HT1080 (cell line): ENCODE results near the gene METTL6. TPM values are rescaled to one million over a fixed set of nuclear protein-coding genes. Genes with fewer than 3 reads are reported as not detected.
"Not testable (repeated sequence)": the region's sequence is repeated elsewhere in the genome, so short reads cannot be mapped to it uniquely, and the experiment has no call there.

Experiments
- DNase-seq: peaks from one replicate; pipeline ENCODE4 v3.0.0-alpha.2; 2015; ENCODE audit warnings: low read depth
- polyA plus RNA-seq, 2 experiments: library from polyadenylated mRNA; depleted of rRNA; stranded (reverse); fragments of >200 nt; gene quantifications; 2 replicates each; pipeline ENCODE4 v1.2.3, GENCODE V29; 2015
- total RNA-seq: library from RNA; depleted of rRNA; stranded (reverse); fragments of >200 nt; shearing (Covaris generic); gene quantifications from 2 replicates; pipeline ENCODE4 v1.2.3, GENCODE V29; 2014; rRNA removed

Gene METTL6, protein sequence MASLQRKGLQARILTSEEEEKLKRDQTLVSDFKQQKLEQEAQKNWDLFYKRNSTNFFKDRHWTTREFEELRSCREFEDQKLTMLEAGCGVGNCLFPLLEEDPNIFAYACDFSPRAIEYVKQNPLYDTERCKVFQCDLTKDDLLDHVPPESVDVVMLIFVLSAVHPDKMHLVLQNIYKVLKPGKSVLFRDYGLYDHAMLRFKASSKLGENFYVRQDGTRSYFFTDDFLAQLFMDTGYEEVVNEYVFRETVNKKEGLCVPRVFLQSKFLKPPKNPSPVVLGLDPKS
- total RNA-seq = 25.3 and 29.2 TPM in 2 replicates
- polyA plus RNA-seq (2015; cell fraction: cytosol; rRNA removed) = 24.6 and 25.6 TPM in 2 replicates
- polyA plus RNA-seq (2015; cell fraction: nucleus; rRNA removed) = 19.0 and 19.7 TPM in 2 replicates

DNA sequence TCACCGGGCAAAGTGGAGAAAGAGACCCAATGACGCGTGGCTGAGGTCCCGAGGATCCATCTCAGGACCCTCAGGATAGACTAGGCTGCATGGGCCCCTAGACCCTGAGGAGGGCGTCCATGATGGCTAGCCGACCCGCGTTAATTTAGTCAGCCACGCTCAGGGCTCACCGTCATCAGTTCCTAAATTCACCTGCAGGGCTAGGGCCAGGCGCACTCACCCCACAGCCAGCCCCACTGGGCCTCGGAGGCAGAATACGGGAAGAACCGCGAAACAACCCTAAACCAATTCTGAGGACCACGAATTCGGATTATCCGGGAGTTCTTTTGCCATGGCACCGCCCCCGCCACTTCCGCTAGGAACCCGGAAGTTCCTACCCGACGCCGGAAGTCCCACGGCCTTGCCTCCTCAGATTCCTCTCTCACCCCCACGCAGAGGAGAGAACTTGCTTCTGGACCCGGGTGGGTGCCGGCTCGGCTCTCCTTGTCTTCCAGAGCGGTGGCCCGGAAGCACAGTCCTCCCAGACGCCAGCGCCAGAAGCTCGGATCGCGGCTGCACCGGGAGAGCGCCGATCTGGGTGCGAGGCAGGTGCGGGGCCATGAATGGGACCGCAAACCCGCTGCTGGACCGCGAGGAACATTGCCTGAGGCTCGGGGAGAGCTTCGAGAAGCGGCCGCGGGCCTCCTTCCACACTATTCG, at the start of gene METTL6, which contains the start of gene EAF1:
TSS of gene METTL6 (minus strand) at position 363 of the 699 bp plus-strand sequence. CDS start 1,033 bp downstream, outside the sequence.
TSS of gene EAF1 (plus strand) at position 417 of the 699 bp plus-strand sequence. CDS start at position 599, 182 bp downstream.
- DNase-seq = peak; percentile 76

DNA sequence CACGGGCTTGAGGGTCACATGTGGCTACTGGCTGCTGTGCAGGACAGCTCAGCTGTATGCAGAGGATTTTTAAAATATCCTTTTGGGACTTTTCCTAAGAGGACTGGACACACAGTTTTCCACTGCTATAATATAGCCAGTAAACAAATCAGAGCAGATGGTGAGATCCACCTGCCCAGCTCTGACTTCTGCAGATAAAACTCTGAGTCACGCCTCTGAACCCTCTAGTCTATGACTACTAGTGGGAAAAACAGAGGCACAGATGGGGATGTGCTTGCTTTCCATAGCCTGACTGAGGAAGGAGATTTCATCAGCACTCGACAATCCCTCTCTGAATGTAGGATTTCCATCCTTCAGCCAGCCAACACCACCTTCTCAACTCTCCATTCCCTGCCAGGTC, 49.0 kb upstream of the METTL6 start:
- peak; percentile 52 for DNase-seq

DNA sequence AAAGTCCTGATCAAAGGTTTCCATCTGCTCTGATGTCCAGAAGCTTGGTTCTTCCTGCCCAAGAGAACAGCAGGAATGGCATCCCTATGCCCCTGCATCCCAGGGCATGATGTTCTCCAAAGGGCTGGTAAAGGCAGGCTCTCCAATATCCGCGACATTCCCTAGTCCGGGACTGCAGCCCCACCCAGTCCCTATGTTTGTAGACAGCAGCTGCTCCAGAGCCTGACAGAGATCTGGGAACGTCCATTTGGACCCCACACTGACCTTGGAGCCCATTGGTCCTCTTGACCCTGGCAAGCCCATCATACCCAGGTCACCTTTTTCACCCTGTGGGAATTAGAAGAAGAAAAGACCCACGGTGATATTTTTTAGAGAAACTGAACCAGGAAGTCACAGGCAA, 47.8 kb upstream of the METTL6 start:
- DNase-seq = no peak

DNA sequence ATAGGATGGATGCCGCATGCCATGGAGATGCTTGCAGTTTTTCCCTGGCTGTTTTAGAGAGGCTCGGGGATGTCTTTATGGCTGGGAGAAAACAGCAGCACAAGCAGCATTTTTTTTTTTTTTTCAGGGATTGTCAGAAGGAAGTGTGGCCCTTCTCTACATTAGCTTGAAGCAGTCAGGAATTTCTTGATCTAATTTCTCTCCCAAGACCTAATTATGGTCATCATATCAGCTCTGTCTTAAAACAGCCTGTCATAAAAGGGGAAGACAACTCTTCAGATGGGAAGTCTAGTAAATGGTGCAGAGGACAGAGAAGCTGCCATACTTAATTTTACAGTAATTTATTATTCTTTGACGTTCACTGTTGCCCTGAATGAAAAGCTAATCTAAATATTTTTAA, 44.5 kb upstream of the METTL6 start:
- no peak for DNase-seq

DNA sequence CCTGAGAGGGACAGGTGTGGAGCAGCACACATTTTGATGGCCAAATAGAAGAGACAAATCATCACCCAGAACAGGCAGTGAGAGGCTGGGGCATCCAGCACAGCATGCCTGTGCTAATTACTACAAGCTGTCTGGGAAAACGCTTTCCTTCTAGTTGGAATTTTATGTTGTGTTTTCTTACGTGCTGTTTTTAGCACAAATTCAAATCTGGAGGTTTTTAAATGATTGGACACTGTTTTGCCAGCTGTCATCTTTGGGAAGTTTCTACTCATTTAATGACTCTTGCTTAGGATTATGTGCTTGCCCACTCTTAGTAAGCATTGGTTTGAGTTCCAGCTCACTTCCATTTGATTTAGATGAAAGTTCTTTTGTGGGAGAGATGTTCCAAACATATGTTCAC, 43.5 kb upstream of the METTL6 start:
- DNase-seq = no peak

DNA sequence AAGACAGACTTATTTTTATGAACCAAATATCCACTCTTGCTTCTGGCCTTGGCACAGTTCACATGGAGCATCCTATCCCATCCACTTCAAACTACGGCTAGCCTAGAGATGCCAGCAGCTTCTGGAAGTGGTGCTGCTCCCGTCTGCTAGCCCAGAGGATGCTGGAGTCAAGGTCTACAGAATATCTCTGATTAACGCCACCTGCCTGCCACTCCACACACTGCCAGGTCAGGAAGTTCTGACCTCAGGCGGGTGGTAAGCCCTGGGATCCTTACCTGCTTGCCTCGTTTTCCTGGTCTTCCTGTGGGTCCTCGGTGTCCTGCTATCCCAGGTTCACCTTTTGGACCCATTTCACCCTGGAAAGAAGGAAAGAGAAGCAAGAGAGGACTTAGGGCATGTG, 42.9 kb upstream of the METTL6 start:
- no peak for DNase-seq

DNA sequence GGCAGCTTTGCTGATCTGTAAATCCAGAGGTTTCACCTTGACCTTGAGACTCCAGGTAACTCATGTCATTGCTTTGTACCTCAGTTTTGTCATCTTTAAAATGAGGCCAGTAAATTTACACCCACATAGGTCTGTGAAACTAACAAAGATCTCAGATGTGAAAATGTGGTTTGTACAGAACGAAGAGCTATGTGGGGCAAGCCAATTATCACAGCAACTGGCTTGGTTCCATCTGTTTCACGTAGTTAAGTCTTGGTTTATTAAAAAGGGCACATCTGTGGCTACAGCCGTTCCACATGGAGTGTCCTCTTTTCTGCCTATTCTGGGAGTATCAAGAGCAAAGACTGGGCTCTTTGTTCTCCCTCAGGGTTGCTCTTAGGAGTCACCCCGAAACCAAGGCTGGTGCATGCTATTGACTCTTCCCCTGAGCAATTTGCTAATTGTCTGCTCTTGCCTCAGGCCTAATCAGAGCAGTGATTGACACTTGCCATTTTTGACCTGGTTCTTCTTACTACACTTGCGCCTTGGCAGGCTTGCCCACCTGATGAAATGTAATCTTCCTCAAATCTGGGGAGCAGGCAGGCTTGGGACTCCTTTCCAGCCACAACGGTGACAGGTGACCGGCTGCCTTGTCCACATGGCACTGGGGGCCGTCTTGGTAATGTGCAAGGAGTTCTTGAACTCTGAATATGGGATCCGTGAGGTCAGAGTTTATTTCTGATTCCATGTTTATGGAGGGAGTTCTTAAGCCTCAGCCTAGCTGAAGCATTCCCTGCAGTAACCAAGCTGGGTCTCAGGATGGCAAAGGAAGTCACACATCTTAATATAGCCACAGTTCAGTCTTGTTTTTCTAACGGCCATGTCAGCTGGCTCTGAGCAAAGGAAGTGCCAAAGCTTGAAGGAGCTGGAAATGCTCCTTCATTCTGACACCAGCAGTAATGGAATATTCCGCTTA, 40.2 kb upstream of the METTL6 start:
- DNase-seq = no peak

DNA sequence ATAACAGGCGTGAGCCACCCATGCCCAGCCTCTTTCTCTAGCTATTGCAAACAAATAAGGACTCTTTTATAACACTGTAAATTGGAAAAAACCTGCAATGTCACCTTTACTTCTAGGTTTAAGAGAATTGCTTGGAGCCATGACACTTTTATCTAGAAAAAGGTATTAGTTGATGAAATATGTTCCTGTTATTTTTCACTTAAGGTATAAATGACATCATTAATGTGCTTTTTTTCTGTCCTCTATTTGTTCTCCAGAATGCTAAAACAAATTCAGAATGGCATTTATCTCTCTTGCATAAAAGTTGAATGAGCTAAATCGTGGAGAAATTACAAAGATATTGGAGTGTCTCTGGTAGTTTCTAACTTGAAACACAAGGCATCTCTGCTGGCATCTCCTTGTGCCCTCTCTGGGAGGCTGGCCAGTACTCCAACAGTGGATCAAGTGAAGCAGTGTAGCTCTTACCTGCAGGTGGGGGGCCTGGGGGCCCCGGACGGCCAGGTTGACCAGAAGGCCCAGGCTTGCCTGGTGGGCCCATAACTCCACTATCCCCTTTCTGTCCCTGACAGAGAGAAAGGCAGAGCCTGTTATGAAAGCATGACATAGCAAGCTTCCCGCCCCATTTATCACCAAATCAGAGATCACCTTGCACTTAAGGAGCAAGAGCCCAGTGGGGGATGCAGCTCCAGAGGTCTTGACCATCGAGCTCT, 38.7 kb upstream of the METTL6 start:
- DNase-seq = no peak

DNA sequence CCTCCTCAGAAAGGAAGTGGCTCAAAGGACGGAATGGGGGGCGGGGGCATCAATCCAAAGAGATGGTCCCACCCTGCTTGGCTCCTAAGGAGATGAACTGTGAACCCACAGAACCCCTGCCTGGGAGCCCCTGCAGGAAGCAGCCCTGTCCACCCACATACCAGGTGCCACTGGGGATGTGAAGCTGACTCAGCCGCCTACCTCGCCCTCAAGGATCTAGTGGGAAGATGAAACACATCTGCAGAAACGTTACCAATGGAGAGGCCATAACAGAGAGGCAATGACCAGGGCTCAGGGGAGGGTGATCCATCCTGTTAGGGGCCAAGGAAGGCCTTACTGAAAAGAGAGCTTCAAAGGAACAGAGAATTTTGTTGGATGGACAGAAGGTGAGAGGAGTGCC, 35.1 kb upstream of the METTL6 start:
- DNase-seq = no peak

DNA sequence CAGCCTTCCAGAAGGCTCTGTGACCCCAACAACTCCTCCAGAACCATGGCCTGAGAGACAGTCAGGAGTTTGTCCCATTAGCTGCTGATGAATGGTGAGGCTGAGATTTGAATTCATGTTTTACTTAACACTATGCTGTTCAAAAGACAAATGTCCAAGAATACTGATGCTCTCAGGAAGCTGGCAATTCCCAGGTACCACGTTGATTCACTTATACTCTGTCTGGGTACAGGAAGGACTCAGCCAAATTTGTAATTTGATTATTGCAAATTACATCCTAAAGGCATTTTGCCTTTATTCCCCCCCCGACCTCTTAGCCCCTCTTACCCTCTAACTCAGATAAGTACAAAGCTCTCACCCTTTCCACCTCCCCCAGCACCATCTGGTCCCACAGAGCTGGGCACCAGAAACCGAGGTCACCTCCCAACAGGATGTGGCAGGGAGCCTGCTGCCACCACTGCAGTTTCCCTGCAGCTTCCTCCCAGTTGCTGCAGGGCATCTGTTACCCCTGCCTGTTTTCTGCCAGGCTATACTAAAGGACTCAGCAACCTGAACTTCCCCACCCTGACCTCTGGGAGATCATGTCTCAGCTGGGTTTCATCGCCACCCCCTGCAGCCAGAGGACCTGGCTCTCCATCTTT, 33.7 kb upstream of the METTL6 start:
- peak; percentile 19 for DNase-seq

DNA sequence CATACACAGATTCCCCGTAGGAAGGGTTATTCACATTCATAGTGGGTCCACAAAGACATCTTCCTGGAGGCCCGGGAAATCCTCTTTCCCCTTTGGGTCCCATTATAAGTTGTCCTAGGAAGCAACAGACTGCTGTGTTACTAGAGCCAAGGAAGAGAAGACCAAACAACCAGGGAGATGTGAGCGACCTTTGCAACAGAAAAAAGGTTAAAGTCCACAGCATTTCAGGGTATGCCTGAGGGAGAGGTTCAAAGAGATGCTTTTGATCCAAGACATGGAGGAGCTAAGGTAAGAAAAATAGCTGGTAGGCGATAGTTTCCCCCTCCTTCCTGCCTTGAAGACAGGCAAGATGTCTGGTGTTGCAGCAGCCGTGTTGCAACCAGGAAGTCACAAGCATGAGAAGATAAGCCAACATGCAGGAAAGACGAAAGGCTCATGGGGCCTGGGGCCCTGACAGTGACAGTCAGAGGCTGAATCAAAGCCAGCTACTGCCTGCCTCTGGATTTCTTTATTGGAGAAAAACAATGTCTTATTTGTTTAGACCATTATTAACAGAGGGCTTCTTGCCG, 31.0 kb upstream of the METTL6 start:
- DNase-seq = no peak

DNA sequence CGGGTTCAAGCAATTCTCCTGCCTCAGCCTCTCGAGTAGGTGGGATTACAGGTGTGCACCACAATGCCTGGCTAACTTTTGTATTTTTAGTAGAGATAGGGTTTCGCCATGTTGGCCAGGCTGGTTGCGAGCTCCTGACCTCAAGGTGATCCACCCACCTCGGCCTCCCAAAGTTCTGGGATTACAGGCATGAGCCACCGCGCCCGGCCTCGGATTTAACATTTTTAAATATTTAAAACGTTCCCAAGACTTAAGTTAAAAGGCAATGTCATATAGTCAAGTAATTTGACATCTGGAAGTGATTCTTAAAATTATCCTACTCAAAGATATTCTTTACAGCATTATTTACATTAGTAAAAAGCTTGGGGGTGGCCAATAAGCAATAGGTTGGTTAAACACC, 29.6 kb upstream of the METTL6 start:
- DNase-seq = not testable (repeated sequence)

DNA sequence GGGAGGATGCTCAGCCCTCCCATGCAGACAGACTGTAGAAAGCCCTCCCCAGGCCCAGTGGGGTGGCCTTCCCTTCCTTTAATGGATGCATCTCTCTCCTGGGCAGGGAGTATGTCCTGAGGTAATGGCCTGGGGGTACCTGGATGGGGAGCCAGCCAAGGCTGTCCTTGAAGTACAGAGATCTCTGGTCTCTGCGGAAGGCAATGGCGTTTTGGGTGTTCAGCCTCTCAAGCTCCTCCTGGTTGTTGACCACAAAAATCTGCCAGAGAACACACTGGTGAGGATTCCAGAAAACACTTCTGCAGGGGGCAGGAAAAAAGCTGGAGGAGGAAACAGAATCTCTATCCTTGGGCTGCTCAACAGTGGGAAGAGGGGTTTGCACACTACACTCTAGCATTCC, 29.0 kb upstream of the METTL6 start:
- no peak for DNase-seq

DNA sequence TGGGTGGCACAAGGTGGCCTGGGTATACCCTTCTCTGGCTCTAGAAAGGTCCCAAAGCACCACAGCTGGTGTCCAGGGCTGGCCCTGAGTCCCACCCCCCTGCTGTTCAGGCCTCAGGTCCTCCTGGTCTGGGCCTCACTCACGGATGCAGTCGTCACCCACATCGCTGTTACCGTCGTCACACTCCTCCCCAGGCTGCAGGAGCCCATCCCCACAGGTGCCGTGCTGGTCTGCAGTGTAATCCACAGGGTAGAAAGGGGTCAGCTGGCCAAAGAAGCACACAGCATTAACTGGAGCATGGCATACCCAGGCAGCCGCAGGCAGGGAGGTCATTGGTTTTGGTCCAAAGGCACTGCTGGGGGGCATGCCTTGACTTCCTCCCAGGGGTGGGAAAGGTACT, 28.4 kb upstream of the METTL6 start:
- no peak for DNase-seq

DNA sequence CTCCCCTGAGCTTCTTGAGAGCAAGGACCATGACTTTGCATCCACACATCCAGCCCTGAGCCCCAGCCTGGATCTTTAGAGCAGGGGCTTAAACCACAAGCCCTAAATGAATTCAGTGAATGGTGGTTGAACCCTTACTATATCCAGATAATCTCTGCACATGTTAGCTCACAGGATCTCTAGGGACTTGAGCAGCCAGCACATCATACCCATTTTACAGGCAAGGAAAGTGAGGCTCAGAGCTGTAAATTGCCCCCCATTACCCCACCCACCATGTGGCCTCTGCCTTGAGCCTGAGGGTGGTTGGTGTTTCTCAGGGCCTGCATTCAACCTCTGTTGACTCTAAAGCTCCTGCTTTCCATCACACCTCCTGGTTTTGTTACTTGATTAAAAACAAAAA, 27.6 kb upstream of the METTL6 start:
- DNase-seq = no peak

DNA sequence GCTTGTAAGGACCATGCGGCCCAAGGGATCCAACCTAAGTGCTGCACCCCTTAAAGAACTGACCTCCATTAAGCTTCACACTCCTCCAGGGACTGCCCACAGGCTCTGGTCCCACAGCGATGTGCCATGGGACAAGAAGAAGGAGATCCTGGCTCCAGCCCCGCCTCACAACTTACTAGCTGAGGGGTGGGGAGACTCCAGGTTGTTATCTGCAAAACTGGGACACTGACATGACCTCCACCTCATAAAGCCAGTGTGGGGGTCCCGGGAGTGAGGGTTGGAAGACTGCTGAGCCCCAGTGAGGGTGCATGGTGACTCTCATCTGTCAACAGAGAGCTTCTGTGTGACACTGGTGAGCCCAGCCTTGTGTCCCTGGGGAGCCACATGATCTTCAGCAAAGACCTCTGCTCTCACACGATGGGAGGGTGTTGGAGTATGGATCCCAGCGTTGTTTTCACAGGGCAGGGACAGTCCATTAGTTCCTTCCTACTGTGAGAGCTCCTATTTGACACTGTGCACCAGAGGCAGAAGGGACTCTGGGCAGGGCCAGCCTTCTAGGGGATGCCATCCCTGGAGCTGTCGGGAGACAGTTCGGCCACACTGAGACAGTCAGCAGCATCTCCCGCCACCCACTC, 26.8 kb upstream of the METTL6 start:
- DNase-seq = no peak

DNA sequence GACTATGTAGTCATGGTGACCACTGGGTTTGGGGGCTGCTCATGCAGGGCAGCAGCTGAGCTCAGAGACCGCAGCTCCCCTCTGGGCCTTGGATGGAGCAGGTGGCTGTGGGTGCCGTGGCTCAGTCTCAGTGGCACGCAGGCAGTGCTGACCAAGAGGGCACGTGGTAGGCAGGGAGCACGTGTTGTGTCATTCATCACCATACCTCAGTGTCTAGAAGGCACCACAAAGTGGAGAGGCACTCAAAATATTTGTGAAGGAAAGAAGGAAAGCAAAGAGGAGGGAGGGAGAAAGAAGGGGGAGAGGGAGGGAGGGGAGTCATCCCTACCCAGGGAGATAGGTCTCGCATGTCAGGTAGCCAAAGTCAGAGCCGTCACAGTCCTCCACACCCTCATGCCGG, 26.2 kb upstream of the METTL6 start:
- DNase-seq = no peak

DNA sequence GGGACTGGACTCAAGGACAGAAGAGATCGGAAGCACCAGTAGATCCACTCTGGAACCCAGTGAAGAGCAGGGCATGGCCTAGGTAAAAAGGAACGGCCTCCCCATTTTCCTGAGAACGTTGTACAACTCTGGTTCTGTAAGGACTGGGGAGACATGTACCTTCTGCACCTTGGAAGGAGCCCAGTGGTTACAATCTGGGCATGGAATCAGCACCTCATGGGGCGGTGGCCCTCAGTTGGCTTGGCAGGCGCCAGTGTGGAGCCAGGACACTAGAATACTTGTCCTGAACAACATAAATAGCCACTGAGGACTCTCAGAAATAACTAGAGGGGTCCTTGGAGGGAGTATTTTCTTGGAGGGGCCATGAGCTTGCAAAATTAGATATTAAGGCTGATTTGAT, 25.6 kb upstream of the METTL6 start:
- no peak for DNase-seq

DNA sequence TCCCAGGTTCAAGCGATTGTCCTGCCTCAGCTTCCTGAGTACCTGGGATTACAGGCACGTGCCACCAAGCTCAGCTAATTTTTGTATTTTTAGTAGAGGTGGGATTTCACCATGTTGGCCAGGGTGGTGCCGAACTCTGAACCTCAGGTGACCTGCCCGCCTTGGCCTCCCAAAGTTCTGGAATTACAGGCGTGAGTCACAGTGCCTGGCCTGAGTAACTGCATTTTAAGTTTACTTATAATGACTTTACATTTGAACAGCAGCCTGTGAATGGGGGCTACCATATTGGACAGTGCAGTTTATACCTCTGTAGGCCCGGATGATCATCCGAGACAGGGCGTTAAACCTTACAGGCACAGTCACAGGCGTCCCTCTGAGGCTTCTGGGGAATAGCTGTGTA, 24.8 kb upstream of the METTL6 start:
- no peak for DNase-seq
